SK-N-DZ (cell line): ENCODE data around the gene SMKR1.
"Not testable (repeated sequence)": the region's sequence is repeated elsewhere in the genome, so short reads cannot be mapped to it uniquely, and the experiment has no call there.

Experiments
- DNase-seq: peaks from one replicate; pipeline ENCODE4 v3.0.0-alpha.2; 2015; ENCODE audit warnings: low spot score

The SMKR1 gene

GRCh38 chr7:129482781-129483180, 19.6 kb upstream of the SMKR1 start:
- no peak for DNase-seq

DNA sequence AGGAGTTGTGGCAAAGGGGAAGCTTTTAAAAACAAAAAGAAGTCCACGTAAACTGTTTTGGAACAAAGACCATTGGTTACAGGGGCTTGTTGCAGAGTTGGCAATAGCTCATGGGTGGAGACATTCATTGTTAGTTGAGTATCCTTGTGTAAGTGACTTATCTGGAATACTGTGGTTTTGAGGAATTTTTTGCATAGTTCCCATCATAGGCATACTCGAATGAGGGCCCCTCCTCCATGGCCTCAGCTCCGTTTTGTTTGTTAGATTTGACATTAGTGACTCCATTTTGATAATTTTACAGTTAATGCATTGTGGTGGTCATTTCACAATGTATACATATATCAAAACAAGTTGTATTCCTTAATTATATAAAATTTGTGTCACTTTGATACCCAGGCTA, 12.8 kb upstream of the SMKR1 start:
- DNase-seq: no peak

DNA sequence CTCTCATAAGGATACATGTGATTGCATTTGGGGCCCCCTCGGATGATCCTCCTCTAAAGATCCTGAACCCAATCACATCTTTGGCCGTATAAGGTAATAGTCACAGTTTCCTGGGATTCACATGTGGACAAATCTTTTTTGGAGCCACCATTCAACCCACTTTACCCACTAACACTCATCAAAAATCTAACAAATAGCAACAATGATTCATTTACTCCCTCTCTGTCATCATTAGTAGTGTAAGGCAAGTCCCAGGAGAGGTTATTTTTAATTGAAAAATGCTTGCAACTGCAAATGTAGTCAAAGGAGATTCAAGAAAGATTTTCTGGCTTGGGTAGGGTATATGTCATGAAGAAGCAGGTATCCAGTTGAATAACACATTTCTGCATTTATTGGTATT, 9.9 kb upstream of the SMKR1 start:
- no peak for DNase-seq

GRCh38 chr7:129493555-129493954, 8.8 kb upstream of the SMKR1 start:
- no peak for DNase-seq

DNA sequence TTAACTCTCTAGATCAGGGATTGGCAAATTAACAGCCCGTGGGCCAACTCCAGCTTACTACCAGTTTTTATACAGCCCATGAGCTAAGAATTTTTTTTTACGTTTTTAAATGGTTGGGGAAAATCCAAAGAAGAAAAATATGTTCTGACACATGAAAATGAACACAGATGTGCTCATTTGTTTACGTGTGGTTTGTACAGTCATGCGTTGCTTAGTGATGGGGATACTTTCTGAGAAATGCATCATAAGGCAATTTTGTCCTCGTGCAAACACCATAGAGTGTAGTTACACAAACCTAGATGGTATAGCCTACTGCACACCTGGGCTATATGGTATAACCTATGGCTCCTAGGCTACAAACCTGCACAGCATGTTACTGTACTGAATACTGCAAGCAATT, 8.3 kb upstream of the SMKR1 start:
- no peak for DNase-seq

DNA sequence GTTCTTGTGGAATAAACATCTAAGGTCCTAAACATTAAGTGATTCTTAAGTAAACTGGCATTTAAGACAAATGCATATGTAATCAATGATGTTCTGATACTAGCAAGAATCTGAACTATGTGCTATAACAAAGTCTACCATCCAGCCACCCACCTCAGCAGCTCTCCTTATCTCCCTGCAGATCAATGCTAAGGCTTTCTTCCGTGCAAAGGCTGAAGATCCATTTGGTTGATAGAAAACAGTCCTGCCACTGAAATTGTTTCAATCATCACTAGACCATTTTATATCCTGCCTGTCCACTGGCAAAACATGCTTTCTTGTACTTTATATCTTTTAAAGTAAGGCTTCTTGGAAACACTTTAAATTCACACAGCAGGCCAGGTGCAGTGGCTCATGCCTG, 6.3 kb upstream of the SMKR1 start:
- peak; percentile 75 for DNase-seq

GRCh38 chr7:129496653-129497052, 5.7 kb upstream of the SMKR1 start:
- DNase-seq: no peak

GRCh38 chr7:129497156-129497555, 5.2 kb upstream of the SMKR1 start:
- DNase-seq: no peak

DNA sequence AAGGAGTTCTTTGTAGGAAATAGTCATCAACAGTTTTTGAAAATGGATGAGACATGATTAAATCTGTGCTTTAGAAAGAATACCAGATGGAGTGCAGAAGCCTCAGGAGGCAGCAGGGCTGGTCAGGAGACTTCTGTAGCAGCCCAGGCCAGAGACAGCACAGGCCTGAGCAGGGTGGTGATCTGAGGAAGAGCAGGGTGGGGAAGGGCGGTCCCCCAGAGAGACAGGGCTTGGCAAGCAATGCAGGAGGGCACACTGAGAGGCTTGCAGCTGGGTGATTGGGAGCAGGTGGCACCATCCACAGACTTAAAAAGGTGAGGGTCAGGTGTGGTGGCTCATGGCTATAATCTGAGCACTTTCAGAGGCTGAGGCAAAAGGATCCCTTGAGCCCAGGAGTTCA, 4.3 kb upstream of the SMKR1 start:
- no peak for DNase-seq

- no peak for DNase-seq
Measured at GRCh38 chr7:129499999-129500398, 2.3 kb upstream of the SMKR1 start.

GRCh38 chr7:129502708-129503685, 666 bp downstream of the SMKR1 start:
- no peak for DNase-seq

DNA sequence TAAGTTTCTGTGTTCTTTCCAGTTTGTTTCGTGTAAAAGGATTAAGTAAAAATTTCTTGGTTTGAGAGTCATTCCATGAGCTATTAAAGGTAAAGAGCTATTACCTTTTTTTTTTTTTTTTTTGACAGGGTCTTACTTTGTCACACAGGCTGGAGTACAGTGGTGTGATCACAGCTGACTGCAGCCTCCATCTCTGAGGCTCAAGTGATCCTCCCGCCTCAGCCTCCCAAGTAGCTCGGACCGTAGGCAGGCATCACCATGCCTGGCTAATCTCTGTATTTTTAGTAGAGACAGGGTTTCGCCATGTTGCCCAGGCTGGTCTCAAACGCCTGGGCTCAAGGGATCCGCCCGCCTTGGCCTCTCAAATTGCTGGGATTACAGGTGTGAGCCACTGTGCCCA, 1.4 kb downstream of the SMKR1 start:
- no peak for DNase-seq

GRCh38 chr7:129512192-129512591, 9.9 kb downstream of the SMKR1 start:
- no peak for DNase-seq

DNA sequence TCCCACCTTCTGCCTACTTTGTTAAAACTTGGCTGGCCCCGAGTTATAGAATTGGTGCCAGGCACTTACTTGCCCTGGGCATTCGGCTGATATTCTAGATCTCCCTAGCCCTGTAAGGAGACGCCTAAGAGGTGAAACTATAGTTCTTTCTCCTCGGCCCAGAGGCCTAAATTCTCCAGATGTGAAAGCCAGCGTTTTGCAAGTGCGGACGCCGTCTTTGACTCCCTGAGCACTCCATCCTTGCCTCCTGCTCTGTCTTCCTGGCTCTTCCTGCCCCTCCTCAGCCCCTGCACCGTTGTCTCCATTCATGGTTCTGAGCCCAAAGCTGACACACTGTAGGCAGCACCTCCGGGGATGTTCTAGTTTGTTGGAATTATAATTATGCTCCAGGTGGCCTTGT, 11.2 kb downstream of the SMKR1 start:
- no peak for DNase-seq

GRCh38 chr7:129514683-129515082, 12.4 kb downstream of the SMKR1 start:
- no peak for DNase-seq

- DNase-seq: no peak
Measured at GRCh38 chr7:129515381-129515780, 13.1 kb downstream of the SMKR1 start.

- DNase-seq: no peak
Measured at GRCh38 chr7:129517931-129518330, 15.6 kb downstream of the SMKR1 start.

GRCh38 chr7:129519464-129519863, 17.1 kb downstream of the SMKR1 start:
- DNase-seq: no peak

DNA sequence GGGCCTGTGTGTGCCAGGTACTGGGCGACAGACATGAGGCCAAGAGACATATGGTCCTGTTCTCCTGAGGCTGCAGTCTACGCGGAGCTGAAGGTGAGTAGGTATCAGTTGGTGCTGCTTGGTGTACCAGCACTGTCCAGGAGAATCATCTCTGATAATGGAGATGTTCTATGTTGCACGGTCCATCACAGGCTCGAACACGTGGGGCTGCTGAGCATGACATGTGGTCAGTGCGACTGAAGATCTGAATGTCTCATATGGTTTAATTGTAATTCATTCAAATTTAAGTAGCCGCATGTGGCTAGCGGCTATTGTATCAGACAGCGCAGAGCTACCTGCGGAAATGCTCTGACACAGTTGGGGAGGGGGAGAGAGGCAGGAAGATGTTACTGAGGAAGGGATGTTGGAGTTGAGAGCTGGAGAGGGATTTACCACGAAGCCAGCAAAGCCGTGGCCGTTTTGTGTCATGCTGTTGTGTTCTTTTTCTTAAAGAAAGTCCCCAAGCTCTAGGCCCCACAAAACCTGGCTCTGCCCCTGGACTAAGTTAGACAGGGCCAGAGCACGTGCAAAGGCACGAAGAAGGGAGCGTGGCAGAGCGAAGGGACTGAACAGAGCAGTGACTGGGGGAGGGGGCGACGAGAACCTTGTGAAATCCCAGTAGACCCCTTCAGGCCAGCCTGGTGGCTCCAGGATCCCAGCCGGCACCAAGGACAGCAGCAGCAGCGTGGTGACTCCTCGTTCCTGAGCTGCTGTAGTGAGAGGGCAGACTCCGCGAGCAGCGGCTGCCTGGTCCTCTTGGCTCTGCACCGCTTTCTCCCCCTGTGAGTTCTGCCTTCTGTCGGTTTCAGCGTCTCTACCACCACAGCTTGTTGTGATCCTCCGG, 20.0 kb downstream of the SMKR1 start:
- peak; percentile 19 for DNase-seq

- DNase-seq: no peak
Measured at GRCh38 chr7:129522971-129523340, 20.6 kb downstream of the SMKR1 start.

DNA sequence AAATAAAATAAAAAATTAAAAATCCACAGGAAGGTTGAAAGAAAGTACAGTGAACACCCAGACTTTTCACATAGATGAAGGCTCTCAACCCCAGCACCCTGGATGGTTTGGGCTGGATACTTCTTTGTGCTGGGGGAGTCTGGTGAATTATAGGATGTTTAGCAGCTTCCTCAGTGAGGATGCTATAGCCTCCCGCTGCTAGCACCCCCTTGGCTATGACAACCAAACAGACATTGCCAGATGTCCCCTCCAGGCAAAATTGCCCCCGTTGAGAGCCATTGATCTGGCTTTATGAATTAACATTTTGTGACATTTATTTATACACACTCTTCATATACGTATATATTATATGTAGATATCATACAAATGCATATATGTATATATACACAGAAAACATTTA, 21.6 kb downstream of the SMKR1 start:
- no peak for DNase-seq

DNA sequence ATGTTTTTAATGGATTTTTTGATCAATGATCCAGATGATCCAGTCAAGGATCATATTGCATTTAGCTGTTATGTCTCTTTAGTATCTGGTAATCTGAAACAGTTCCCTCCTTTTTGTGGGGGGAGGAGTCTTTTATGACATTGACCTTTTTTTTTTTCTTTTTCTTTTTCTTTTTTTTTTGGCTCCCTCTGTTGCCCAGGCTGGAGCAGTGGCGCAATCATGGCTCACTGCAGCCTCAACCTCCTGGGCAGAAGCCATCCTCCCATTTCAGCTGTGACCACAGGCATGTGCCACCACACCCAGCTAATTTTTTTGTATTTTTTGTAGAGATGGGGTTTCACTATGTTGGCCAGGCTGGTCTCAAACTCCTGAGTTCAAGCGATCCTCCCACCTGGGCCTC, 22.1 kb downstream of the SMKR1 start:
- DNase-seq: not testable (repeated sequence)
